Panc1 (cell line): ENCODE data around the gene CYP8B1. TPM values are rescaled to one million over a fixed set of nuclear protein-coding genes. Genes with fewer than 3 reads are reported as not detected.

Source experiments
- ATAC-seq: fragments of 200-7000 bp; cut with Tn5 transposase; 2 replicates; pipeline ENCODE4 v1.9.1; 2020; ENCODE audit warnings: mild to moderate bottlenecking, moderate library complexity
- BruUV-seq: library from RNA; stranded (reverse); fragments of 400-500 nt; replicated peaks from 2 replicates; lab custom pipeline; 2021; lab: Mats Ljungman, UMichigan
- CTCF ChIA-PET: fragments of 300-600 bp; sonication (Branson Sonifier 250); formaldehyde crosslinking; loops from one replicate; lab custom pipeline; 2022; ENCODE audit warnings: antibody characterized with exemption; lab: Charles Lee
- POLR2A ChIA-PET: fragments of 300-600 bp; sonication (Branson Sonifier 250); formaldehyde crosslinking; loops from one replicate; lab custom pipeline; 2022; ENCODE audit warnings: antibody characterized with exemption; lab: Charles Lee
- DNase-seq: peaks from one replicate; pipeline ENCODE4 v3.0.0-alpha.2; 2010; ENCODE audit warnings: low read depth, low spot score
- H3K27ac ChIP-seq: 2 replicates; pipeline ENCODE4 v1.5.1; 2011; ENCODE audit warnings: mild to moderate bottlenecking, low read length, inconsistent platforms
- H3K27me3 ChIP-seq: fragments of 200-500 bp; sonication (Bioruptor generic); 2 replicates; pipeline ENCODE4 v1.6.0; 2014; ENCODE audit warnings: low read length, inconsistent platforms; ENCODE audit not compliant: control insufficient read depth, insufficient read depth
- H3K36me3 ChIP-seq: fragments of 200-500 bp; sonication (Bioruptor generic); 2 replicates; pipeline ENCODE4 v1.5.1; 2014; ENCODE audit warnings: inconsistent platforms, mild to moderate bottlenecking, low read length, moderate library complexity; ENCODE audit not compliant: control insufficient read depth, insufficient read depth
- H3K4me1 ChIP-seq: 2 replicates; pipeline ENCODE4 v1.5.1; 2011; ENCODE audit warnings: inconsistent platforms, mild to moderate bottlenecking, low read length, moderate library complexity; ENCODE audit not compliant: control insufficient read depth, insufficient read depth
- H3K4me3 ChIP-seq, 2 experiments: 2 replicates each; pipeline ENCODE4 v1.5.1; 2011 to 2012; ENCODE audit warnings: low read depth in 2 of 2, low read length in 2 of 2, mild to moderate bottlenecking in 2 of 2, inconsistent platforms in 1 of 2, moderate library complexity in 1 of 2
- H3K9me3 ChIP-seq: fragments of 200-500 bp; sonication (Bioruptor generic); 2 replicates; pipeline ENCODE4 v1.5.1; 2014; ENCODE audit warnings: low read depth, mild to moderate bottlenecking, inconsistent platforms, low read length, moderate library complexity; ENCODE audit not compliant: control insufficient read depth, insufficient read depth
- POLR2AphosphoS5 ChIP-seq: IDR thresholded peaks from 2 replicates; pipeline ENCODE4 v1.6.1; 2012; ENCODE audit warnings: mild to moderate bottlenecking, low read depth, low read length, moderate library complexity
- SIN3A ChIP-seq: IDR thresholded peaks from 2 replicates; pipeline ENCODE4 v1.6.1; 2012; ENCODE audit warnings: low read depth, mild to moderate bottlenecking, low read length, moderate library complexity, borderline replicate concordance; ENCODE audit not compliant: insufficient read depth
- TCF7L2 ChIP-seq: IDR thresholded peaks from 2 replicates; pipeline ENCODE4 v1.6.1; 2011; ENCODE audit warnings: mild to moderate bottlenecking, low read depth, low read length, inconsistent platforms
- in situ Hi-C: cut with HindIII; loops from 2 replicates; pipeline ENCODE4 v1.10.0; 2016; ENCODE audit warnings: low sequenced_read_pairs, low pct_unique_long_range_greater_than_20kb
- intact Hi-C: fragments of 100-400 bp; cut with micrococcal nuclease; formaldehyde crosslinking; loops from one replicate; pipeline ENCODE4 v1.10.0; 2022; ENCODE audit not compliant: unreplicated experiment
- total RNA-seq: library from RNA; stranded (reverse); gene quantifications from one replicate; pipeline ENCODE4 v1.2.1, GENCODE V29; 2021; ENCODE audit not compliant: unreplicated experiment
- TF ChIP-seq, protein P1 (sequence below), 2 experiments: IDR thresholded peaks; 2 replicates each; pipeline ENCODE4 v1.6.1; 2011 to 2012; ENCODE audit warnings: low read depth in 2 of 2, control low read depth in 1 of 2, low read length in 1 of 2, mild to moderate bottlenecking in 1 of 2, moderate library complexity in 1 of 2; ENCODE audit not compliant: insufficient read depth in 1 of 2
- TF ChIP-seq, protein P2 (sequence below): fragments of 450-650 bp; IDR thresholded peaks from 2 replicates; pipeline ENCODE4 v1.5.1; 2017; ENCODE audit warnings: mild to moderate bottlenecking

Gene CYP8B1
- total RNA-seq, 1 experiment from 2014 or later, result 0.08 TPM

DNA sequence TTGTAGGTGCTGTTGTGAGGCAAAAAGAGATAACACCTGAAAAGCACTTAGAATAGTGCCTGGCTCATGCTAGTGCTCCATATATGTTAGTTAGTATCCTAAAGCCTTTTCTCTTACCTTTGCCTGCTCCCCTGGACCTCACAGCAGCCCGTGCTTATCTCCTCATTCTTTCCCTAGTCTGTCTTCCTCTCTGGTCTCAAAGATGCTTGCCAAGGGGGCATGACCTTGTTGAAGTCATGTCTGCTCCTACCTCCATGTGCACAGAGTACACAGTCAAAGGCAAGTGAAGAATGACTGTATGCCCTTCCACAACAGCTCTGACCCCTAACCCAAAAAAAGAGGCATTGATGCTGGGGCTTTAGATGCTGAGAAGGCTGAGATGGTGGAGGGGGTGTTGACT lies 722 bp upstream of the CYP8B1 start:
- Histone ChIP-seq H3K4me1 (no peaks in the 10 kb centered on the region), H3K9me3 (no peaks in the 10 kb centered on the region), H3K27me3 (no peaks in the 10 kb centered on the region), H3K36me3 (no peaks in the 10 kb centered on the region), H3K4me3 (no peak overlapping the region), H3K27ac (no peak overlapping the region)
- no TSS peak for BruUV-seq
- TF ChIP-seq POLR2AphosphoS5 (no peak), TCF7L2 (no peak), SIN3A (no peak)
- TF ChIP-seq, protein P1, sequence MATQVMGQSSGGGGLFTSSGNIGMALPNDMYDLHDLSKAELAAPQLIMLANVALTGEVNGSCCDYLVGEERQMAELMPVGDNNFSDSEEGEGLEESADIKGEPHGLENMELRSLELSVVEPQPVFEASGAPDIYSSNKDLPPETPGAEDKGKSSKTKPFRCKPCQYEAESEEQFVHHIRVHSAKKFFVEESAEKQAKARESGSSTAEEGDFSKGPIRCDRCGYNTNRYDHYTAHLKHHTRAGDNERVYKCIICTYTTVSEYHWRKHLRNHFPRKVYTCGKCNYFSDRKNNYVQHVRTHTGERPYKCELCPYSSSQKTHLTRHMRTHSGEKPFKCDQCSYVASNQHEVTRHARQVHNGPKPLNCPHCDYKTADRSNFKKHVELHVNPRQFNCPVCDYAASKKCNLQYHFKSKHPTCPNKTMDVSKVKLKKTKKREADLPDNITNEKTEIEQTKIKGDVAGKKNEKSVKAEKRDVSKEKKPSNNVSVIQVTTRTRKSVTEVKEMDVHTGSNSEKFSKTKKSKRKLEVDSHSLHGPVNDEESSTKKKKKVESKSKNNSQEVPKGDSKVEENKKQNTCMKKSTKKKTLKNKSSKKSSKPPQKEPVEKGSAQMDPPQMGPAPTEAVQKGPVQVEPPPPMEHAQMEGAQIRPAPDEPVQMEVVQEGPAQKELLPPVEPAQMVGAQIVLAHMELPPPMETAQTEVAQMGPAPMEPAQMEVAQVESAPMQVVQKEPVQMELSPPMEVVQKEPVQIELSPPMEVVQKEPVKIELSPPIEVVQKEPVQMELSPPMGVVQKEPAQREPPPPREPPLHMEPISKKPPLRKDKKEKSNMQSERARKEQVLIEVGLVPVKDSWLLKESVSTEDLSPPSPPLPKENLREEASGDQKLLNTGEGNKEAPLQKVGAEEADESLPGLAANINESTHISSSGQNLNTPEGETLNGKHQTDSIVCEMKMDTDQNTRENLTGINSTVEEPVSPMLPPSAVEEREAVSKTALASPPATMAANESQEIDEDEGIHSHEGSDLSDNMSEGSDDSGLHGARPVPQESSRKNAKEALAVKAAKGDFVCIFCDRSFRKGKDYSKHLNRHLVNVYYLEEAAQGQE (IDR thresholded peaks at IDR 0.05; ENCODE audit: insufficient read depth in 1 of 2, low read depth in 2 of 2, low read length in 1 of 2), result no peak
- TF ChIP-seq, protein P2, sequence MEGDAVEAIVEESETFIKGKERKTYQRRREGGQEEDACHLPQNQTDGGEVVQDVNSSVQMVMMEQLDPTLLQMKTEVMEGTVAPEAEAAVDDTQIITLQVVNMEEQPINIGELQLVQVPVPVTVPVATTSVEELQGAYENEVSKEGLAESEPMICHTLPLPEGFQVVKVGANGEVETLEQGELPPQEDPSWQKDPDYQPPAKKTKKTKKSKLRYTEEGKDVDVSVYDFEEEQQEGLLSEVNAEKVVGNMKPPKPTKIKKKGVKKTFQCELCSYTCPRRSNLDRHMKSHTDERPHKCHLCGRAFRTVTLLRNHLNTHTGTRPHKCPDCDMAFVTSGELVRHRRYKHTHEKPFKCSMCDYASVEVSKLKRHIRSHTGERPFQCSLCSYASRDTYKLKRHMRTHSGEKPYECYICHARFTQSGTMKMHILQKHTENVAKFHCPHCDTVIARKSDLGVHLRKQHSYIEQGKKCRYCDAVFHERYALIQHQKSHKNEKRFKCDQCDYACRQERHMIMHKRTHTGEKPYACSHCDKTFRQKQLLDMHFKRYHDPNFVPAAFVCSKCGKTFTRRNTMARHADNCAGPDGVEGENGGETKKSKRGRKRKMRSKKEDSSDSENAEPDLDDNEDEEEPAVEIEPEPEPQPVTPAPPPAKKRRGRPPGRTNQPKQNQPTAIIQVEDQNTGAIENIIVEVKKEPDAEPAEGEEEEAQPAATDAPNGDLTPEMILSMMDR, result no peak
- CTCF ChIA-PET, result no interaction called here
- POLR2A ChIA-PET, result no interaction called here
- intact Hi-C loops, result no loop called here
- in situ Hi-C loops, result no loop called here
- ATAC-seq, result no peak
- no peak for DNase-seq

DNA sequence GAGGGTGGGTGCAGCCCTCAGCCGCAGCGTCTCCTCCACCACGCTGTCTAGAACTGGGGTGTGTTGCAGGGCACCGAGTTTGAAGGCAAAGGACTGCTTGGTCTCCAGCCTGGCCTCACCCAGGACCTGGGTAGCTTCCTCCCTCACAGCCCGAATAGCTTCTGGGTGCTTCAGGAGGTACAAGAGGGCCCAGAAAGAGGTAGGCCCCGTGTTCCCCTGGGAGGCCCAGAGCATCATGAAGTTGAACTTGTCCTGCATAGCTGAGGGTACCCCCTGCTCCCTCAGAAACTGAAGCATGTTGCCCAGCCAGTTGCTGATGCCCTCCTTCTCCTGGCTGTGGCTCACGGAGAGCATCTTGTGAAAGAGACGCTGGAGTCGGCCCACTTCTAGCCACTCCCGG lies 930 bp downstream of the CYP8B1 start:
- H3K27ac ChIP-seq, result no peak overlapping the region
- H3K27me3 ChIP-seq, result no peaks in the 10 kb centered on the region

More for the DNA sequence above, 930 bp downstream of the CYP8B1 start:
- no peaks in the 10 kb centered on the region for H3K9me3 ChIP-seq
- TF ChIP-seq, protein P2, result no peak
- no peak for TF ChIP-seq TCF7L2
- TF ChIP-seq, protein P1 (IDR thresholded peaks at IDR 0.05; ENCODE audit: insufficient read depth in 1 of 2, low read depth in 2 of 2, low read length in 1 of 2), result no peak
- no peak for TF ChIP-seq SIN3A
- no peak for TF ChIP-seq POLR2AphosphoS5
- CTCF ChIA-PET, result interaction anchor here (0.6 kb wide), 1 partner anchor 32 kb away, joined by 3 read pairs; no protein-coding TSS in a partner anchor
- no peak for DNase-seq
- no peak for ATAC-seq
- in situ Hi-C loops (no loop called here), intact Hi-C loops (no loop called here)
- H3K4me1 ChIP-seq, result no peaks in the 10 kb centered on the region
- POLR2A ChIA-PET, result no interaction called here
- no peaks in the 10 kb centered on the region for H3K36me3 ChIP-seq
- BruUV-seq, result no TSS peak
- no peak overlapping the region for H3K4me3 ChIP-seq
